Upper lobe of right lung (tissue), 1 donor: ENCODE data around the gene ANG. TPM values are rescaled to one million over a fixed set of nuclear protein-coding genes. Genes with fewer than 3 reads are reported as not detected.
A peak's percentile ranks its signal among the peaks of the same experiment; 100 is the strongest.

Experiments
- ATAC-seq: fragments of 200-7000 bp; cut with Tn5 transposase; one replicate; pipeline ENCODE4 v1.9.1; 2020; ENCODE audit warnings: mild to moderate bottlenecking, moderate library complexity
- DNase-seq: peaks from one replicate; pipeline ENCODE4 v3.0.0-alpha.2; 2020
- H3K27ac ChIP-seq: fragments of 200-600 bp; one replicate; pipeline ENCODE4 v1.8.0; 2022
- H3K27me3 ChIP-seq: fragments of 200-600 bp; one replicate; pipeline ENCODE4 v1.8.0; 2022; ENCODE audit warnings: mild to moderate bottlenecking
- H3K36me3 ChIP-seq: fragments of 200-600 bp; one replicate; pipeline ENCODE4 v1.8.0; 2022
- H3K4me1 ChIP-seq: fragments of 200-600 bp; one replicate; pipeline ENCODE4 v1.8.0; 2022
- H3K4me3 ChIP-seq: fragments of 200-600 bp; one replicate; pipeline ENCODE4 v1.8.0; 2022; ENCODE audit warnings: mild to moderate bottlenecking
- H3K9me3 ChIP-seq: fragments of 200-600 bp; one replicate; pipeline ENCODE4 v1.8.0; 2022
- intact Hi-C: fragments of 100-400 bp; cut with DNase I; formaldehyde crosslinking; loops from one replicate; pipeline ENCODE4 v1.11.0; 2022
- total RNA-seq: library from RNA; stranded (reverse); fragmentation: NEBNext Ultra II Directional; extraction: Animal tissue kit (Norgen Biotek cat#: 25700); gene quantifications from one replicate; pipeline ENCODE4 v1.2.1, GENCODE V29; 2021
- TF ChIP-seq, protein P1 (sequence below): fragments of 200-600 bp; IDR thresholded peaks from one replicate; pipeline ENCODE4 v1.8.0; 2022; ENCODE audit warnings: antibody characterized with exemption
- donor health status: DM: no; HTN: yes; CAD: no; lungs with severe emphysema.

ANG gene
- total RNA-seq, 1 donor from 2014 or later, result 28.1 TPM

DNA sequence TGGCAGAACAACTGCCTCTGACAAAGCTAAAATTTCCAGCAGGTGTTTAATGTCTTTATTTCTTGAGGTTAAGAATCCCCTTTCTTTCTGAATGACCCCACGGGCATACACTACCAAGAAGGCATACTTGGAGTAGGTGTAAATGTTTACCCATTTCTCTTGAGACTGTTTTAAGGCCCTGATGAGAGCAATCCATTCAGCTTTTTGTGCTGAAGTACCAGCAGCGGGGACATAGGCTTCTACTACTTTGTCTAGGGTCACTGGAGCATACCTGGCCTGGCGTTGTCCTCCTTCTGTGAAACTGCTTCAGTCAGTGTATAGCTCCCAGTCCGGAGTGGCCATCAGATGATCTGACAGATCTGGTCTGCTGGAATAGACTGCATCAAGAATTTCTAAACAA, 22.7 kb downstream of the ANG start:
- peak; percentile 75 for ATAC-seq

DNA sequence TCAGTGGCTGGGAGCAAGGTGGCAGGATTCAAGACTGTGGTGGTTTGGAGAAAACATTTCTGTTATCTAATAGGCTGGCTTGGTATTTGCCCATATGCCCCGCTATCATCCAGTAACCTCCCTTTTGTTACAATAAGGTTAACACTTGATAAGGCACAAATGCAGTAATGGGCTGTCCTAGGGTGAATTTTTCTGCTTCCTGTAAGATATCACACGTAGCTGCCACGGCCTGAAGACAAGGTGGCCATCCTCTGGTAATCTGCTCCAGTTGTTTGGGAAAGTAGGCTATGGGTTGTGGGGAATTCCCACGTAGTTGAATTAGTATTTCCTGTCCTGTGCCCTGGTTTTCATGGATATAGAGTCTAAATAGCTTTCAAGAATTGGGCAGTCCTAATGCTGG, 23.1 kb downstream of the ANG start:
- Histone ChIP-seq H3K9me3 (no peaks in the 10 kb centered on the region), H3K4me3 (no peak overlapping the region), H3K27ac (peak overlapping the region; percentile 42), H3K4me1 (peaks cover 10% of the 10 kb centered on the region), H3K36me3 (no peaks in the 10 kb centered on the region), H3K27me3 (no peaks in the 10 kb centered on the region)
- intact Hi-C loops, result no loop called here
- no peak for DNase-seq
- no peak for ATAC-seq
- TF ChIP-seq, protein P1, sequence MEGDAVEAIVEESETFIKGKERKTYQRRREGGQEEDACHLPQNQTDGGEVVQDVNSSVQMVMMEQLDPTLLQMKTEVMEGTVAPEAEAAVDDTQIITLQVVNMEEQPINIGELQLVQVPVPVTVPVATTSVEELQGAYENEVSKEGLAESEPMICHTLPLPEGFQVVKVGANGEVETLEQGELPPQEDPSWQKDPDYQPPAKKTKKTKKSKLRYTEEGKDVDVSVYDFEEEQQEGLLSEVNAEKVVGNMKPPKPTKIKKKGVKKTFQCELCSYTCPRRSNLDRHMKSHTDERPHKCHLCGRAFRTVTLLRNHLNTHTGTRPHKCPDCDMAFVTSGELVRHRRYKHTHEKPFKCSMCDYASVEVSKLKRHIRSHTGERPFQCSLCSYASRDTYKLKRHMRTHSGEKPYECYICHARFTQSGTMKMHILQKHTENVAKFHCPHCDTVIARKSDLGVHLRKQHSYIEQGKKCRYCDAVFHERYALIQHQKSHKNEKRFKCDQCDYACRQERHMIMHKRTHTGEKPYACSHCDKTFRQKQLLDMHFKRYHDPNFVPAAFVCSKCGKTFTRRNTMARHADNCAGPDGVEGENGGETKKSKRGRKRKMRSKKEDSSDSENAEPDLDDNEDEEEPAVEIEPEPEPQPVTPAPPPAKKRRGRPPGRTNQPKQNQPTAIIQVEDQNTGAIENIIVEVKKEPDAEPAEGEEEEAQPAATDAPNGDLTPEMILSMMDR, result no peak

More for the DNA sequence above, 22.7 kb downstream of the ANG start:
- Histone ChIP-seq H3K36me3 (no peaks in the 10 kb centered on the region), H3K4me1 (peaks cover 10% of the 10 kb centered on the region), H3K9me3 (no peaks in the 10 kb centered on the region), H3K27ac (peak overlapping the region; percentile 42), H3K27me3 (no peaks in the 10 kb centered on the region), H3K4me3 (no peak overlapping the region)
- DNase-seq, result no peak
- intact Hi-C loops, result no loop called here
- TF ChIP-seq, protein P1, result no peak

DNA sequence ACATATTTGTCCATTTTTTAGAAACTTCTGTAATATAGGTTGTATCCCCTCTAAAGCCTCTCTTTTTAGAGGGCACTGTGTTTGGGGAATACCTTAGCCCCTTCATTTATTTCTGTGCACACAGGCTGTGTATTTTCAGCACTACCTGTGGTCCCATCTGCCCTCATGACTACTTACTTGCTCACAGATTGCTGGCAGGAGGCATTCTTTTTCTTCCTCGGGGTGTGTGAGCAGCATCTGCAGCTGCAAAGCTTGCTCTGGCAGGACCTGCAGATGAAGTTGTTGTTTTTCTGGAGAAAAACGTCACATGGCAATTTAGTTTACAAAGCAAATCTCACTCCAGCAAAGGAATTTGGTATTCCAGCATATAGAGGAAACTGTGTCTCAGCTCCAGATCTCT, 24.3 kb downstream of the ANG start:
- intact Hi-C loops, result no loop called here
- TF ChIP-seq, protein P1, result no peak
- H3K4me1 ChIP-seq, result no peaks in the 10 kb centered on the region
- H3K27me3 ChIP-seq, result no peaks in the 10 kb centered on the region
- no peaks in the 10 kb centered on the region for H3K36me3 ChIP-seq
- ATAC-seq, result no peak
- no peaks in the 10 kb centered on the region for H3K9me3 ChIP-seq
- no peak for DNase-seq
- H3K4me3 ChIP-seq, result no peak overlapping the region
- H3K27ac ChIP-seq, result no peak overlapping the region

DNA sequence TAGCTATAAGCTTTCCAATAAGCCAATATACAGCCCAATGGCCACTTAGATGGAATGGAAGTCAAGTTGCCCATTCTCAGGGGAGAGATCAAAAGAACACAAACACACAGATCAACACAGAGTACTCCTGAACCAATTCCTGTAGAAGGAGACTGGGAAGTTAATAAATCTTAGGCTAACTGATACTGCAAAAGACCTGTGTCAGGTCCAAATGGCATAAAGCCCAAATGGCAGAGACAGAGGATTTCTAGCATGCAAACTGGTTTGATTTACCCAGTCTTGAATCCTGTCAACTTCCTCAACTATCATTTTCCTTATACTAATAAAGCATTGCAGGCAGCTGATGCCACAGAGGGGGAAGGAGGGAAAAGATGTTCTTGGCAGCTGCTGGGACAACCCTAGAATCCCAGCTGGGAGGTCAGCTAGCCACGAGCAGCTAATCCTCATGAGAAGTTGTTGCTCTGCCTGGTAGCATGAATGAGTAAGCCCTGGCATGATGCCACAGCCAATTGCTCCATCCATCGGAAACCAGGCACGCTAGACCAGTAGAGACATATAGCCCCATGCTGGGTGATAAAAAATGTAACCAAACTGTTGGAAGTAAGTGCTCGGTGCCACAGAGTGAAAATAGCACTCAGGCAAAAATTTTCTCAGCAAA, 26.2 kb downstream of the ANG start:
- intact Hi-C loops, result no loop called here
- H3K27ac ChIP-seq, result peak overlapping the region; percentile 78
- H3K27me3 ChIP-seq, result no peaks in the 10 kb centered on the region
- H3K36me3 ChIP-seq, result no peaks in the 10 kb centered on the region
- no peaks in the 10 kb centered on the region for H3K9me3 ChIP-seq
- TF ChIP-seq, protein P1, result no peak
- no peak overlapping the region for H3K4me3 ChIP-seq
- no peaks in the 10 kb centered on the region for H3K4me1 ChIP-seq
- DNase-seq, result peak; percentile 85
- peak; percentile 81 for ATAC-seq

DNA sequence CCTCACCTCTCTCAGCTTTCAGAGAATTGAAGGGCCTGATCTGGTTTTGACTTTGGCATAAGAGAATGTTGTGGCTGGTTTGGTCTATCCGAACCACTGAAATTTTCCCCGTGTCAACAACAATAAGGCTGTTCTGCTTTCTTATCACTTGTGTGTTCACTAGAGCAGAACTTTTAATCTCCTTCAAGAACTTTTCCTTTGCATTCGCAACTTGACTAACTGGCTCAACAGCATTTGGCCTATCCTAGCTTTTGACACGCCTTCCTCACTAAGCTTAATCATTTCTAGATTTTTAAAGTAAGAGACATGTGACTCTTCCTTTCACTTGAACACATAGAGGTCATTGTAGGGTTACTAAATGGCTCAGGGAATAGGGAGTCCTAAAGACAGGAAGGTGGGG, 31.2 kb downstream of the ANG start:
- no peaks in the 10 kb centered on the region for H3K4me1 ChIP-seq
- H3K36me3 ChIP-seq, result no peaks in the 10 kb centered on the region
- H3K9me3 ChIP-seq, result no peaks in the 10 kb centered on the region
- intact Hi-C loops, result no loop called here
- ATAC-seq, result peak; percentile 50
- peak overlapping the region; percentile 65 for H3K27ac ChIP-seq
- no peak for DNase-seq
- H3K27me3 ChIP-seq, result no peaks in the 10 kb centered on the region
- H3K4me3 ChIP-seq, result no peak overlapping the region
- TF ChIP-seq, protein P1, result no peak

DNA sequence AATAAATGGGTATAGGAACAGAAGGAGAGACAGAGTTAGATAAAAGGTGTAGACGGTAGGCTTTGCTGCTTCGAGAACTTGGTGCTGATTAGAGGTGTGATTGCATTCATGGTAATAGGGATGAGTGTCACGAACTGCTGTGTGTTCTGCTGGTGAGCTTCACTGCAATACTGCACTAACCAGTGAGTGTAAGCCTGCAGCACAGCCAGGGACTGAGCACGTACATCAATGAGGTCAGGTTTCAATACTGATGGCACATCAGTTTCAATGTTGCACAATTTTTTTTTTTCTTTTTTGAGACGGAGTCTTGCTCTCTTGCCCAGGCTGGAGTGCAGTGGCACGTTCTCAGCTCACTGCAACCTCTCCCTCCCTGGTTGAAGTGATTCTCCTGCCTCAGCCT, 32.2 kb downstream of the ANG start:
- H3K4me1 ChIP-seq, result no peaks in the 10 kb centered on the region
- ATAC-seq (no peak), DNase-seq (no peak)
- TF ChIP-seq, protein P1, result no peak
- intact Hi-C loops, result no loop called here
- no peak overlapping the region for H3K4me3 ChIP-seq
- no peaks in the 10 kb centered on the region for H3K27me3 ChIP-seq
- no peaks in the 10 kb centered on the region for H3K9me3 ChIP-seq
- no peak overlapping the region for H3K27ac ChIP-seq
- no peaks in the 10 kb centered on the region for H3K36me3 ChIP-seq
